GM13976 (cell line): ENCODE results near the gene NOS3.

ENCODE experiments used
- DNase-seq: peaks from one replicate; pipeline ENCODE4 v3.0.0; 2012; ENCODE audit warnings: low spot score
- CTCF ChIP-seq: IDR thresholded peaks from 2 replicates; pipeline ENCODE4 v1.5.1; 2012; ENCODE audit warnings: borderline replicate concordance, mild to moderate bottlenecking; ENCODE audit not compliant: insufficient read depth; ENCODE audit errors: extremely low read depth, missing control alignments, control extremely low read depth
- in situ Hi-C: fragments of 300-500 bp; cut with MboI; formaldehyde crosslinking; loops from one replicate; pipeline ENCODE4 v1.12.0; 2022; ENCODE audit warnings: low sequenced_read_pairs, mixed read lengths, inconsistent platforms; ENCODE audit not compliant: unreplicated experiment

The NOS3 gene

GRCh38 chr7:150964593-150965111 is 26.2 kb upstream of the NOS3 start:
- in situ Hi-C loops: no loop called here
- no peak for TF ChIP-seq CTCF
- no peak for DNase-seq

GRCh38 chr7:150965273-150965830 is 25.5 kb upstream of the NOS3 start:
- DNase-seq: no peak
- no peak for TF ChIP-seq CTCF
- in situ Hi-C loops: no loop called here

- in situ Hi-C loops: no loop called here
- DNase-seq: no peak
- TF ChIP-seq CTCF: no peak
Measured at GRCh38 chr7:150966002-150966401, 24.8 kb upstream of the NOS3 start.

GRCh38 chr7:150967349-150967748 is 23.5 kb upstream of the NOS3 start:
- no peak for DNase-seq
- no peak for TF ChIP-seq CTCF
- in situ Hi-C loops: no loop called here

- no peak for TF ChIP-seq CTCF
- no peak for DNase-seq
- in situ Hi-C loops: no loop called here
Measured at GRCh38 chr7:150968056-150968733, 22.6 kb upstream of the NOS3 start.

- TF ChIP-seq CTCF: no peak
- DNase-seq: no peak
- in situ Hi-C loops: no loop called here
Measured at GRCh38 chr7:150968734-150969372, 22.0 kb upstream of the NOS3 start.

- in situ Hi-C loops: no loop called here
- TF ChIP-seq CTCF: no peak
- no peak for DNase-seq
Measured at GRCh38 chr7:150969475-150969874, 21.3 kb upstream of the NOS3 start.
